GM23338 (cell line): ENCODE results near the gene GGT6. TPM values are rescaled to one million over a fixed set of nuclear protein-coding genes. Genes with fewer than 3 reads are reported as not detected.

Experiments
- ATAC-seq: fragments of 200-7000 bp; cut with Tn5 transposase; 3 replicates; pipeline ENCODE4 v1.9.1; 2020
- DNase-seq: peaks from one replicate; pipeline ENCODE4 v3.0.0-alpha.2; 2015; ENCODE audit warnings: low spot score
- H2AFZ ChIP-seq: fragments of 200-600 bp; sonication (generic); 2 replicates; pipeline ENCODE4 v1.8.0; 2016; ENCODE audit warnings: antibody characterized with exemption, mild to moderate bottlenecking, moderate library complexity
- H3F3A ChIP-seq: fragments of 200-600 bp; sonication (generic); replicated peaks from 2 replicates; pipeline ENCODE4 v1.8.0; 2017; ENCODE audit warnings: antibody characterized with exemption, mixed run types, low read depth
- H3K27ac ChIP-seq: fragments of 200-600 bp; sonication (generic); 2 replicates; pipeline ENCODE4 v1.6.1; 2016; ENCODE audit warnings: low read depth
- H3K27me3 ChIP-seq: fragments of 200-600 bp; sonication (generic); 2 replicates; pipeline ENCODE4 v1.8.0; 2016; ENCODE audit warnings: mild to moderate bottlenecking, mixed run types, moderate library complexity; ENCODE audit not compliant: insufficient read depth
- H3K36me3 ChIP-seq: fragments of 200-600 bp; sonication (generic); 2 replicates; pipeline ENCODE4 v1.8.0; 2016; ENCODE audit warnings: mild to moderate bottlenecking; ENCODE audit not compliant: insufficient read depth
- H3K4me1 ChIP-seq: fragments of 200-600 bp; sonication (generic); 2 replicates; pipeline ENCODE4 v1.8.0; 2016; ENCODE audit warnings: mild to moderate bottlenecking, moderate library complexity; ENCODE audit not compliant: insufficient read depth
- H3K4me2 ChIP-seq: fragments of 200-600 bp; sonication (generic); 2 replicates; pipeline ENCODE4 v1.7.1; 2017; ENCODE audit warnings: mixed run types
- H3K4me3 ChIP-seq: fragments of 200-600 bp; sonication (generic); 2 replicates; pipeline ENCODE4 v1.6.1; 2016; ENCODE audit warnings: mixed run types
- H3K79me2 ChIP-seq: fragments of 200-600 bp; sonication (generic); replicated peaks from 2 replicates; pipeline ENCODE4 v1.8.0; 2017; ENCODE audit warnings: mild to moderate bottlenecking; ENCODE audit not compliant: insufficient read depth
- H3K9me2 ChIP-seq: fragments of 200-600 bp; sonication (generic); 2 replicates; pipeline ENCODE4 v1.8.0; 2017; ENCODE audit not compliant: insufficient read depth
- H4K20me1 ChIP-seq: fragments of 200-600 bp; sonication (generic); replicated peaks from 2 replicates; pipeline ENCODE4 v1.8.0; 2017; ENCODE audit warnings: mild to moderate bottlenecking; ENCODE audit not compliant: insufficient read depth
- H3K27ac Mint-ChIP-seq: 2 replicates; pipeline ENCODE4 v1.8.0; 2020; ENCODE audit warnings: inconsistent platforms, mild to moderate bottlenecking, moderate library complexity, mixed read lengths
- H3K27me3 Mint-ChIP-seq: 3 replicates; pipeline ENCODE4 v1.8.0; 2022; ENCODE audit warnings: low read depth, mild to moderate bottlenecking, moderate library complexity, mixed read lengths, inconsistent platforms; ENCODE audit not compliant: insufficient read depth, poor library complexity
- H3K36me3 Mint-ChIP-seq: 3 replicates; pipeline ENCODE4 v1.8.0; 2021; ENCODE audit warnings: low read depth, mild to moderate bottlenecking, inconsistent platforms, moderate library complexity, mixed read lengths
- H3K4me1 Mint-ChIP-seq: 3 replicates; pipeline ENCODE4 v1.8.0; 2020; ENCODE audit warnings: mild to moderate bottlenecking, inconsistent platforms, mixed read lengths
- H3K4me3 Mint-ChIP-seq: 3 replicates; pipeline ENCODE4 v1.8.0; 2021; ENCODE audit warnings: moderate library complexity, mild to moderate bottlenecking, inconsistent platforms, mixed read lengths
- H3K9me3 Mint-ChIP-seq: 3 replicates; pipeline ENCODE4 v1.8.0; 2020; ENCODE audit warnings: moderate library complexity, mild to moderate bottlenecking, inconsistent platforms, mixed read lengths
- CREB1 ChIP-seq: fragments of 250-450 bp; sonication (Bioruptor Pico); IDR thresholded peaks from 2 replicates; pipeline ENCODE4 v1.5.0; 2020; ENCODE audit warnings: low read depth, mild to moderate bottlenecking, moderate library complexity
- CTCF ChIP-seq, 2 experiments: fragments of 200-600 bp in 1 of 2; sonication (generic) in 1 of 2; conservative IDR thresholded peaks; 2 replicates each; pipeline versions ENCODE4 v1.5.1 to v1.6.1; 2016 to 2017; ENCODE audit warnings: antibody characterized with exemption in 2 of 2, low read depth in 2 of 2, mild to moderate bottlenecking in 2 of 2, moderate library complexity in 1 of 2
- EZH2 ChIP-seq: fragments of 200-600 bp; sonication (generic); IDR thresholded peaks from one replicate; pipeline ENCODE4 v1.8.0; 2017; ENCODE audit warnings: antibody characterized with exemption, mild to moderate bottlenecking, low read depth; ENCODE audit not compliant: unreplicated experiment
- EZH2phosphoT487 ChIP-seq: fragments of 200-600 bp; sonication (generic); IDR thresholded peaks from one replicate; pipeline ENCODE4 v1.8.1; 2018; ENCODE audit warnings: antibody characterized with exemption; ENCODE audit not compliant: unreplicated experiment
- POLR2AphosphoS5 ChIP-seq: IDR thresholded peaks from 2 replicates; pipeline ENCODE4 v1.6.1; 2016; ENCODE audit warnings: antibody characterized with exemption, low read depth
- REST ChIP-seq: IDR thresholded peaks from one replicate; pipeline ENCODE4 v1.6.1; 2018; ENCODE audit warnings: antibody characterized with exemption; ENCODE audit not compliant: unreplicated experiment
- STAT1 ChIP-seq: IDR thresholded peaks from one replicate; pipeline ENCODE4 v1.6.1; 2016; ENCODE audit warnings: antibody characterized with exemption; ENCODE audit not compliant: unreplicated experiment
- ZNF331 ChIP-seq: fragments of 250-450 bp; sonication (Bioruptor Pico); IDR thresholded peaks from 2 replicates; pipeline ENCODE4 v1.5.0; 2020; ENCODE audit warnings: low read depth, mild to moderate bottlenecking, moderate library complexity
- polyA plus RNA-seq: library from polyadenylated mRNA; unstranded; fragments of >200 nt; fragmentation: Nextera tagmentation; extraction: Ambion mirVana; gene quantifications from 2 replicates; pipeline ENCODE4 v1.2.1, GENCODE V29; 2016
- total RNA-seq: library from RNA; depleted of rRNA; stranded (reverse); fragments of >200 nt; shearing (Covaris generic); gene quantifications from 2 replicates; pipeline ENCODE4 v1.2.3, GENCODE V29; 2014
- TF ChIP-seq, protein P1 (sequence below): IDR thresholded peaks from 2 replicates; pipeline ENCODE4 v1.6.1; 2016; ENCODE audit warnings: antibody characterized with exemption

The GGT6 gene
- total and polyA plus RNA-seq, 2 experiments from 2014 or later: 0.24 TPM; not detected in 1

- no peak for TF ChIP-seq CTCF (conservative IDR thresholded peaks at IDR 0.05; ENCODE audit: low read depth in 2 of 2)
- TF ChIP-seq, protein P1, sequence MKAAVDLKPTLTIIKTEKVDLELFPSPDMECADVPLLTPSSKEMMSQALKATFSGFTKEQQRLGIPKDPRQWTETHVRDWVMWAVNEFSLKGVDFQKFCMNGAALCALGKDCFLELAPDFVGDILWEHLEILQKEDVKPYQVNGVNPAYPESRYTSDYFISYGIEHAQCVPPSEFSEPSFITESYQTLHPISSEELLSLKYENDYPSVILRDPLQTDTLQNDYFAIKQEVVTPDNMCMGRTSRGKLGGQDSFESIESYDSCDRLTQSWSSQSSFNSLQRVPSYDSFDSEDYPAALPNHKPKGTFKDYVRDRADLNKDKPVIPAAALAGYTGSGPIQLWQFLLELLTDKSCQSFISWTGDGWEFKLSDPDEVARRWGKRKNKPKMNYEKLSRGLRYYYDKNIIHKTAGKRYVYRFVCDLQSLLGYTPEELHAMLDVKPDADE: no peak
- no peak for TF ChIP-seq POLR2AphosphoS5
- TF ChIP-seq STAT1: no peak
- no peak for TF ChIP-seq ZNF331
- no peak for TF ChIP-seq REST
- TF ChIP-seq EZH2: no peak
- TF ChIP-seq EZH2phosphoT487: no peak
Observed at GRCh38 chr17:4569591-4569990, 9.2 kb upstream of the GGT6 start (continued).

GRCh38 chr17:4566785-4567184, 6.4 kb upstream of the GGT6 start:
- no peak overlapping the region for H3K27ac ChIP-seq
- peaks cover 4% of the 10 kb centered on the region; the same call in 1 of the 2 replicates for H3K4me1 ChIP-seq
- H3K36me3 ChIP-seq: no peaks in the 10 kb centered on the region
- H3K27ac Mint-ChIP-seq: no peak overlapping the region
- H3K4me3 ChIP-seq: no peak overlapping the region
- no peak overlapping the region for H3K4me2 ChIP-seq
- no peaks in the 10 kb centered on the region for H3K79me2 ChIP-seq
- DNase-seq (peak; percentile 94), ATAC-seq (peak; percentile 93)
- H2AFZ ChIP-seq: no peak overlapping the region
- H3K4me1 Mint-ChIP-seq: peaks cover 24% of the 10 kb centered on the region
- H3F3A ChIP-seq: no peaks in the 10 kb centered on the region
- no peaks in the 10 kb centered on the region for H3K36me3 Mint-ChIP-seq
- H3K9me3 Mint-ChIP-seq: no peaks in the 10 kb centered on the region
- H3K27me3 ChIP-seq: no peaks in the 10 kb centered on the region
- no peak for TF ChIP-seq POLR2AphosphoS5
- TF ChIP-seq CREB1 (CRISPR knock-in tag): no peak
- peak; percentile 89 to 95 for TF ChIP-seq CTCF (conservative IDR thresholded peaks at IDR 0.05; ENCODE audit: low read depth in 2 of 2)
- H3K4me3 Mint-ChIP-seq: no peak overlapping the region
- H4K20me1 ChIP-seq: no peaks in the 10 kb centered on the region
- peaks cover 10% of the 10 kb centered on the region for H3K27me3 Mint-ChIP-seq
- H3K9me2 ChIP-seq: no peaks in the 10 kb centered on the region
